ENCODE data around the gene MAPKAPK3.

The MAPKAPK3 gene

DNA sequence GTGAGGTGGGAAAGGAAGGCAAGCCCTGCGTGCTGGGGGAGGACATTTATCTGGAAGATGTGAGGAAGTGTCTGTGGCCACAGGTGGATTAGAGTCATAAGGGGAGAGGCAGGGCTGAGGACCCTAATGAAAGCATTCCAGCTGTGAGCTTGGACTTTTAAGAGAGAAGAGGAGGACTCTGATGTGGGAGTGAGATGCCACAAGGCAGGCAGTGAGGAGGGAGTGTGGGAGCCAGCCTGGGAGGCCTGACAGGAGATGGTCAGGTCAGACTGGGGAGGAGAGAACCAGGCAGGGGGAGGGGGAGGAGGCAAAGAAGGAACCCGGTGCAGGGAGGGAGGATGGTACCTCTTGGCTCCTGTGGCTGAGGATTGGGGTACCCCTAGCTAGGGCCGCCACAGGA lies 21.0 kb downstream of the MAPKAPK3 start:
- Histone ChIP-seq H3K4me2 (ENCODE audit: low read length) (peak overlapping the region; percentile 45), H3K4me1 (ENCODE audit: control insufficient read depth, insufficient read depth, low read length) (peaks cover 40% of the 10 kb centered on the region), H3K4me3 (ENCODE audit: low read length) (no peak overlapping the region), H3K9me3 (replicated peaks; ENCODE audit: low read length) (no peaks in the 10 kb centered on the region), H3K9ac (ENCODE audit: low read depth, low read length) (peak overlapping the region; percentile 57), H3K27me3 (ENCODE audit: control insufficient read depth, insufficient read depth, low read length) (no peaks in the 10 kb centered on the region), H3K36me3 (ENCODE audit: insufficient read depth, low read length) (peaks cover 25% of the 10 kb centered on the region)

DNA sequence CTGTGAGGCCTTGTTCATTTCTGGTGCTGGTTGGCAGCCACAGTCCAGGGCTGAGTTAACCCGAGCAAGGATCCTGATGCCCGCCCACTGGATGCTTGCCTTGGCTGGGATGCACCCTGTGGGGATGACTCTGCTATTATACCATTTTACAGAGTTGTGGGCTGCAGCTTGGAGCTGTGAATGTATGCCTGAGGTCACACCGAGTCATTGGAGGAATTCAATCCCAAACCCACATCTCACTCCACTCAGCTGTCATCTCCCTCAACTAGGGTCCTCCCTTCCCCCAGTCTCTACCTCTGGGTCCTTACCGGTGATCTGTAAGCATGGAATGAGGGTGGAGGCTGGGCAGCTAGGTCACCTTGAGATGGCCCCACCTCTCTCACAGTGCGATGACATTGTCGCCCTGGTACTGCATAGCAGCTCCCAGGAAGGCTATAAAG lies 22.1 kb downstream of the MAPKAPK3 start:
- no peaks in the 10 kb centered on the region for H3K9me3 ChIP-seq (replicated peaks; ENCODE audit: low read length)
- peaks cover 32% of the 10 kb centered on the region for H3K36me3 ChIP-seq (ENCODE audit: insufficient read depth, low read length)
- H3K4me2 ChIP-seq (ENCODE audit: low read length) = peak overlapping the region; percentile 45
- peaks cover 33% of the 10 kb centered on the region for H3K4me1 ChIP-seq (ENCODE audit: control insufficient read depth, insufficient read depth, low read length)
- H3K4me3 ChIP-seq (ENCODE audit: low read length) = peak overlapping the region; percentile 6
- no peaks in the 10 kb centered on the region for H3K27me3 ChIP-seq (ENCODE audit: control insufficient read depth, insufficient read depth, low read length)
- H3K9ac ChIP-seq (ENCODE audit: low read depth, low read length) = peak overlapping the region; percentile 57

DNA sequence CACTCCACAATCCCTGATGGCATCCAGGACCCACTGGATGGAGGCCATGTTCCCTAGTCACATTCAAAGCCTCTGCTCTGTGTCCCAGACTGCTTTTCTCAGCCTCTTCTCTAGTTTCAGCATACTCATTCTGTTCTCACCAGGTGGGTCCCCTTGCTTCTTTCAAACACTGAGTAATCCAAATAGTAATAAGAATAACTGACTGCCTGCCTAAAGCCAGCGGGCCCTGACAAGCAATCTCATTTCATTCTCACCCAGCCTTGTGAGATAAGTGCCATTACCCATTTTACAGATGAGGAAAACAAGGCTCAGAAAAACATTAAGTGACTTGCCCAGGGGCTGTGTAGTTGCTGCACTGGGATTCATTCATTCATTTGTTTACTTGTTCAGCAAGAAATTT lies 25.4 kb downstream of the MAPKAPK3 start:
- Histone ChIP-seq H3K36me3 (ENCODE audit: insufficient read depth, low read length) (peaks cover 61% of the 10 kb centered on the region), H3K4me1 (ENCODE audit: control insufficient read depth, insufficient read depth, low read length) (peaks cover 23% of the 10 kb centered on the region), H3K27me3 (ENCODE audit: control insufficient read depth, insufficient read depth, low read length) (no peaks in the 10 kb centered on the region), H3K4me3 (ENCODE audit: low read length) (no peak overlapping the region), H3K9ac (ENCODE audit: low read depth, low read length) (no peak overlapping the region), H3K9me3 (replicated peaks; ENCODE audit: low read length) (no peaks in the 10 kb centered on the region), H3K4me2 (ENCODE audit: low read length) (no peak overlapping the region)

DNA sequence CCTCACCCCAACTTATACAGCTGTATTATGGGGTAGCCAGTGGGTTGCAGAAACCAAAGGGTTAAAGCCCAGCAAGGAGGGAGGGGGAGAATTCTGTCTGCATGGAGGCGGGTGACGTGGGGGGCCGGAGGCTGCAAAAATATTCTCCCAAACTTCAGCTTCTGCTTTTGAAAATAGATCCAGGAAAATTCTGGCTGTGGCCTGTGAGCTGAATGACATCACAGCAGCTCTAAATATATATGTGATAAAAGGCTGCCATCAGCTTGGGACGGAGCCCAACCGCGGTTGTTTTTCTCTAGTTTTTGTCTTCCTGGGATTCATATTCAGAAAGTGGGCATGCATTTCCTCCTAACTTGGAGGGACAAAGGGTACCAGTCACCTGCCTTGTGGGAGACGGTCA lies 27.6 kb downstream of the MAPKAPK3 start:
- H3K4me3 ChIP-seq (ENCODE audit: low read length) = no peak overlapping the region
- no peaks in the 10 kb centered on the region for H3K27me3 ChIP-seq (ENCODE audit: control insufficient read depth, insufficient read depth, low read length)
- no peak overlapping the region for H3K9ac ChIP-seq (ENCODE audit: low read depth, low read length)
- H3K4me2 ChIP-seq (ENCODE audit: low read length) = no peak overlapping the region
- peaks cover 80% of the 10 kb centered on the region for H3K36me3 ChIP-seq (ENCODE audit: insufficient read depth, low read length)
- H3K4me1 ChIP-seq (ENCODE audit: control insufficient read depth, insufficient read depth, low read length) = peaks cover 10% of the 10 kb centered on the region
- H3K9me3 ChIP-seq (replicated peaks; ENCODE audit: low read length) = no peaks in the 10 kb centered on the region

DNA sequence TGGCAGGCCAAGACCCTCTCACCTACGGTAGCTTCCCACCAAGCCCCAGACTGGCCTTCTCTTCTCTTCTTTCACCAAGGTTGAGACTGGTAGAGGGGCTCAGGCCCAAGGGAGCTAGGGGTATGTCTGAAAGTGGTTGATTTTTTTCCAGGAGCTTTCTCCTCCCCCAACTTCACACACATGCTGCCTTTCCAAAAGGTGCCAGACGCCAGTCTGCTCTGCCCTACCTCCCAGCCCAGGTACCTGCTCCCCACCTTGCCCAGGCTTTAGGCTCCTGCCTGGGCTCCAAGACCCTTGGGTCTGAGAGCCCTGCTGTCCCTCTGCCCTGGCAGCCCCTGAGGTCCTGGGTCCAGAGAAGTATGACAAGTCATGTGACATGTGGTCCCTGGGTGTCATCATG lies 28.4 kb downstream of the MAPKAPK3 start:
- H3K4me1 ChIP-seq (ENCODE audit: control insufficient read depth, insufficient read depth, low read length) = peaks cover 10% of the 10 kb centered on the region
- no peak overlapping the region for H3K4me2 ChIP-seq (ENCODE audit: low read length)
- H3K9me3 ChIP-seq (replicated peaks; ENCODE audit: low read length) = no peaks in the 10 kb centered on the region
- no peaks in the 10 kb centered on the region for H3K27me3 ChIP-seq (ENCODE audit: control insufficient read depth, insufficient read depth, low read length)
- no peak overlapping the region for H3K4me3 ChIP-seq (ENCODE audit: low read length)
- no peak overlapping the region for H3K9ac ChIP-seq (ENCODE audit: low read depth, low read length)
- H3K36me3 ChIP-seq (ENCODE audit: insufficient read depth, low read length) = peaks cover 77% of the 10 kb centered on the region

DNA sequence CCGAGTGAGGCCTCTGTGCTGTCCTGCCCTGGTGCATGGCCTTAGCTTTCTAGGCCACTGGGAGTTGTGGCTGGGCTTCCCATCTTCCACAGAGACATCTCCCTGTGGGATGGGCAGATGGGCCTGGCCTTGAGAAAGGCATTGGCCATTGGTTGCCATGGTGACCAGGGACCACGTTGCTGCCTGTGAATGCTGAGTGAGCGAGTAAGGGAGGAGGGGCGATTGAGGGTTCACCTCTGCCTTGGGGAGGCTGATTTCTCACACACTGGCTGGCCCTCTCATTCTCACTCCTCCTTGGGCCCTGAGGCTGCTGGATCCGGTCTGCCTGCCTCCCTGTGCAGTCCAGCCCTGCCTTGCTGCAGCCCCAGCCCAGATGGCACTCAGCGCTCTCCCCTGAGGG lies 31.4 kb downstream of the MAPKAPK3 start:
- peaks cover 10% of the 10 kb centered on the region for H3K4me1 ChIP-seq (ENCODE audit: control insufficient read depth, insufficient read depth, low read length)
- peaks cover 54% of the 10 kb centered on the region for H3K36me3 ChIP-seq (ENCODE audit: insufficient read depth, low read length)
- no peaks in the 10 kb centered on the region for H3K9me3 ChIP-seq (replicated peaks; ENCODE audit: low read length)
- H3K9ac ChIP-seq (ENCODE audit: low read depth, low read length) = no peak overlapping the region
- H3K27me3 ChIP-seq (ENCODE audit: control insufficient read depth, insufficient read depth, low read length) = no peaks in the 10 kb centered on the region
- no peak overlapping the region for H3K4me2 ChIP-seq (ENCODE audit: low read length)
- no peak overlapping the region for H3K4me3 ChIP-seq (ENCODE audit: low read length)

DNA sequence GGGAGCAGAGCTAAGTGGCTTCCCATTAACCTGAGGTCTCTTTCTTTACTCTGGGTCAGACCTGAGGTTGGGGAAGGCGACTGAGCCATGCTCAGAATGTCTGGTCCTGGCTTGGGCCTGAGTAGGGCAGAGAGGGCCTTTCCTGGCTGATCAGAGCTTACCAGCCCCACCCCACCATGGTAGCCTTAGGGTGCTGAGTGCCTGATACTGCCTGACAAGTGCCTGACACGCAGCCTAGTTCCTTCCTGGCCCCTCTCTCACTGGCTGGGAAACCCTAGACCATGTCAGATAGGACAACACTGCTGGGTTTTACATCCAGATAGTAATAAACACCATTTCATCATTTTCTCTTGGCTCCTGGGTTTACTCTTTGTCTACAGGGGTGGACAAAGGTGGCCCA lies 32.0 kb downstream of the MAPKAPK3 start:
- Histone ChIP-seq H3K27me3 (ENCODE audit: control insufficient read depth, insufficient read depth, low read length) (no peaks in the 10 kb centered on the region), H3K4me3 (ENCODE audit: low read length) (no peak overlapping the region), H3K9me3 (replicated peaks; ENCODE audit: low read length) (no peaks in the 10 kb centered on the region), H3K9ac (ENCODE audit: low read depth, low read length) (no peak overlapping the region), H3K4me1 (ENCODE audit: control insufficient read depth, insufficient read depth, low read length) (peaks cover 10% of the 10 kb centered on the region), H3K36me3 (ENCODE audit: insufficient read depth, low read length) (peaks cover 49% of the 10 kb centered on the region), H3K4me2 (ENCODE audit: low read length) (no peak overlapping the region)

DNA sequence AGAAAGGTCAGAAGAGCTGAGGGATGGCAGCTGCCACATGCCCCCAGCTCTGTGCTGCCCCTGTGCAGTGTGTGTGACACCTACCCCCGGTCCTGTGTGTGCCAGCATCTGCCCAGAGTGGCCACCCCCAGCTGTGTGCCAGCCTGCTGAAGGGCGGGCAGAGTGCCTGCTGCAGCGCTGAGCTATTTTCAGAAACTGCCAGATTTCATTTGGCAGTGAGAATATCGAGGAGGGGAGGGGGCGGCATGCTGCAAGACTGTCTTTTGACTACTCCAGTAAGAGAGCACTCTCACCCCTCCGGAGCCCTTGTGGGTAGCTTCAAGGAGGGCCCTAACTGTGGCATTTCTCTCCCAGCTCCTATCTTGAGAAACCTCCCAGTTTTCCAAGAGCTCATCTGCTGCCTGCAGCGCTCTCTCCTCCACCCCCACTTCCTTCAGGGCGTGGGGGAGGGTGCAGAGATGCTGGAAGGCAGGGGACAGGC lies 32.5 kb downstream of the MAPKAPK3 start:
- Histone ChIP-seq H3K9me3 (replicated peaks; ENCODE audit: low read length) (no peaks in the 10 kb centered on the region), H3K27me3 (ENCODE audit: control insufficient read depth, insufficient read depth, low read length) (no peaks in the 10 kb centered on the region), H3K4me2 (ENCODE audit: low read length) (no peak overlapping the region), H3K36me3 (ENCODE audit: insufficient read depth, low read length) (peaks cover 44% of the 10 kb centered on the region), H3K4me3 (ENCODE audit: low read length) (no peak overlapping the region), H3K9ac (ENCODE audit: low read depth, low read length) (no peak overlapping the region), H3K4me1 (ENCODE audit: control insufficient read depth, insufficient read depth, low read length) (peaks cover 12% of the 10 kb centered on the region)

DNA sequence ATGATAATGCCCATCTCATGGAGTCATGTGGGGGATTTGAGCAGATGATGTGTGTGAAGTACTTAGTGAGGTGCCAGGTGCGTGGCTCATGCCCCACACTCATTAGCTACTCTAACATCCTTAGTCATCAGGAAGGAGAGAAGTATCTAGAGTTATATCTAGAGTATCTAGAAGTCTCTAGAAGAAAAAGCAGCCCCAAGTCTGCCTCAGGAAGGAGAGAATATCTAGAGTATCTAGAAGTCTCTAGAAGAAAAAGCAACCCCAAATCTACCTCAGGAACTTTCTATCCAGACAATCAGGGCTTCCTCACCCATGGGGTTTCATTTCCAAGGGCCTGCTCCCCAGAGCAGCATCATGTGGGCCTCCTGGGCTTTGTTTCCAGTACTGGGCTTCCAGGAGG lies 33.1 kb downstream of the MAPKAPK3 start:
- no peak overlapping the region for H3K4me2 ChIP-seq (ENCODE audit: low read length)
- peaks cover 17% of the 10 kb centered on the region for H3K4me1 ChIP-seq (ENCODE audit: control insufficient read depth, insufficient read depth, low read length)
- H3K36me3 ChIP-seq (ENCODE audit: insufficient read depth, low read length) = peaks cover 39% of the 10 kb centered on the region

DNA sequence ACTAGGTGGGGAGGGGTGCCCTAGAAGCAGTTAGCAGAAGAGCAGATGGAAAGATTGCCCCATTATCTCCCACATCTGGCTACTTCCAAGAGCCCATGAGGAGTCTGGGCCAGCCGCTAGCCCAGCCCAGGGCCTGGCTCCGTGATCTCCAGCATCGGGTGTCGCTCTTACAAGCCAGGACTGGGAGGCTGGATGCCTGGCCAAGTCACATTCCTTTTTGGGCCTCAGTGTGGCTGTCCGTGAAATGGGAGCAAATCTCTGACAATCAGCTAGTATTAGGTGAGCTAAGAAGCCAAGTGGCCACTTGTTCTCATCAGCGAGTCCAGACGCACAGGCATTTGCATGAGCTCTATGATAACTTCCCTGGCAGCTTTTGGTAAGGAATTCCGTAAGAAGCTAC lies 34.5 kb downstream of the MAPKAPK3 start:
- H3K4me2 ChIP-seq (ENCODE audit: low read length) = no peak overlapping the region
- H3K4me1 ChIP-seq (ENCODE audit: control insufficient read depth, insufficient read depth, low read length) = peaks cover 21% of the 10 kb centered on the region
- H3K9me3 ChIP-seq (replicated peaks; ENCODE audit: low read length) = no peaks in the 10 kb centered on the region
- no peak overlapping the region for H3K4me3 ChIP-seq (ENCODE audit: low read length)
- H3K9ac ChIP-seq (ENCODE audit: low read depth, low read length) = no peak overlapping the region
- no peaks in the 10 kb centered on the region for H3K27me3 ChIP-seq (ENCODE audit: control insufficient read depth, insufficient read depth, low read length)
- H3K36me3 ChIP-seq (ENCODE audit: insufficient read depth, low read length) = peaks cover 26% of the 10 kb centered on the region

More for the DNA sequence above, 33.1 kb downstream of the MAPKAPK3 start:
- Histone ChIP-seq H3K9ac (ENCODE audit: low read depth, low read length) (no peak overlapping the region), H3K9me3 (replicated peaks; ENCODE audit: low read length) (no peaks in the 10 kb centered on the region), H3K4me3 (ENCODE audit: low read length) (no peak overlapping the region), H3K27me3 (ENCODE audit: control insufficient read depth, insufficient read depth, low read length) (no peaks in the 10 kb centered on the region)

DNA sequence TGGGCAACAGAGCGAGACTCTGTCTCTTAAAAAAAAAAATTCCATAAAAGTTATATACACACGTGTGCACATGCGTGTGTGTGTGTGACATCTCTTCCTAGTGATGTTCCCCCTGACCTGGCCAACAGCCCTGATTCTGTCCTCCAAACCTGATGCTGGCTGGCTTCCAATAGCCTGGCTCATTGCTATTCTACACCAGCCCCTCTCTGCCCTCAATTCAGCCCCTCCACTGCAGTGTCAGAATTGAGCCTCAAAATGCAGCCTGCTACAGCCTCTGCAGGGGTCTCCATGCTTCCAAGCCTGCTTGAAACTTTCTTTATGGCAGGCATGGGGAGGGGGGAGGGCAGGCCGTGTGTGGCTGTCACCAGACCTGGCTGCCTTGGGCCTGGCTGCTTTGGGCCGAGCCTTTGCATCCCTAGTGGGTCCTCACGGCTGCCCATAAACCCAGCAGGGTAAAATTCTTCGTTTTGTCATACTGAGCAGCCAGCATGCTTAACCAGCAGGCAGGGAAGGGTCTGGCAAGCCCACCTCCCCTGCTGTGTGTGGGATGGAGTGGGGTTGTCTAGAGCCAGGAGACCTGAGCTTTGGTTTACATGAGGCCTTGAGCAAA lies 35.1 kb downstream of the MAPKAPK3 start:
- no peaks in the 10 kb centered on the region for H3K27me3 ChIP-seq (ENCODE audit: control insufficient read depth, insufficient read depth, low read length)
- H3K4me2 ChIP-seq (ENCODE audit: low read length) = no peak overlapping the region
- peaks cover 21% of the 10 kb centered on the region for H3K36me3 ChIP-seq (ENCODE audit: insufficient read depth, low read length)
- H3K9me3 ChIP-seq (replicated peaks; ENCODE audit: low read length) = no peaks in the 10 kb centered on the region
- H3K4me3 ChIP-seq (ENCODE audit: low read length) = no peak overlapping the region
- H3K9ac ChIP-seq (ENCODE audit: low read depth, low read length) = no peak overlapping the region
- peaks cover 21% of the 10 kb centered on the region for H3K4me1 ChIP-seq (ENCODE audit: control insufficient read depth, insufficient read depth, low read length)

DNA sequence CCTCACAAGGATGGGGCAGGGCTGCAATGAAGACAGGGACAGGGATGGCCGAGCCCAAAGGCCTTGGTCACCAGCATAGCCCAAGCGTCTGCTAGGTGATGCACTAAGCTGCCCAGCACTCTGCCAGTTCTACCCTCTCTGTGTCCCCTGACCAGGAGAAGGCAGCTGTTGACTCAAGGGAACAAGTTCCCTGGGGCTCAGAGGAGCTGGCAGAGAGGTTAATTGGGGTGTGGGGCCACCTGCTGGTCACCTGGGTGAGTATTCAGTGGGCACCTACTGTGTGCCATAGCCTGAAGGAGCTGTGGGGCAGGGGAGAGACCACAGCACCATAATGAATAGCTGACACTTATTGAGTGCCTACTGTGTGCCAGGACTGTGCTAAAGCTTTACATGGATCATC lies 35.8 kb downstream of the MAPKAPK3 start:
- H3K4me3 ChIP-seq (ENCODE audit: low read length) = no peak overlapping the region
- H3K4me1 ChIP-seq (ENCODE audit: control insufficient read depth, insufficient read depth, low read length) = peaks cover 21% of the 10 kb centered on the region

More for the DNA sequence above, 35.8 kb downstream of the MAPKAPK3 start:
- Histone ChIP-seq H3K36me3 (ENCODE audit: insufficient read depth, low read length) (peaks cover 15% of the 10 kb centered on the region), H3K4me2 (ENCODE audit: low read length) (no peak overlapping the region), H3K9ac (ENCODE audit: low read depth, low read length) (no peak overlapping the region), H3K27me3 (ENCODE audit: control insufficient read depth, insufficient read depth, low read length) (no peaks in the 10 kb centered on the region), H3K9me3 (replicated peaks; ENCODE audit: low read length) (no peaks in the 10 kb centered on the region)

All from skeletal muscle satellite cell (primary cell).